IPS-18c (cell line): ENCODE measurements around the gene ST8SIA2.
"Not testable (repeated sequence)": the region's sequence is repeated elsewhere in the genome, so short reads cannot be mapped to it uniquely, and the experiment has no call there.

Source experiments
- H3K4me3 ChIP-seq: 2 replicates; pipeline ENCODE4 v1.7.0; 2013; ENCODE audit warnings: low read depth, mild to moderate bottlenecking, low read length, moderate library complexity; ENCODE audit not compliant: insufficient read depth
- H3K9me3 ChIP-seq: one replicate; pipeline ENCODE4 v1.6.1; 2013; ENCODE audit warnings: mild to moderate bottlenecking, low read length, moderate library complexity; ENCODE audit not compliant: control insufficient read depth, insufficient read depth

ST8SIA2 gene

DNA sequence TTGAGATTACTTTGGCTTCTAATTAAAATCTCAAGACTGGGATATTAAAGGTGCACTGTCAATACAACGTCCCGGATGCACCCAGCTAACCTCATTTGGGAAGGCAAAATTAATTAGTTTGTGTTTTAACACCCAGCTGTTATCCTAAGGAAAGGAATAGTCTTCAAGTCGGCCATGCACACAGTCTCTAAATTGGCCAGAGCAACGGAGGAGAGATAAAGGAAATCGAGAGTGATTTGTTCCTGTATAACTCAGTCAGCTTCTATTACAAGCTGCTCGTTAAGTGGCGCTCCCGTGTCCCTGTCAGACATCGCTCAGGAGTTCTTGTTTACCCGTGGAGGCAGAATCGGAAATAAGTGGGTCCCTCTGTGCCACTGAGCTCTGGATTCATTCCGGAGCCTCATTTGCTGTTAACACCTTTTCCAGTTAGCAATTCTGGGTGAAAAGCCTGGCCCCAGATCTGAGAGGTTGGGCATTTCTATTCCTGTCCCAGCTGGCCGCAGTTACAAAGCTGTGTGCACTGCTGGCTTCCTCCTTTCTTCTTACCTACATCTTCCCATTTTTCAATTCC, 63.9 kb downstream of the ST8SIA2 start:
- H3K9me3 ChIP-seq: no peaks in the 10 kb centered on the region
- H3K4me3 ChIP-seq: no peak overlapping the region

- H3K4me3 ChIP-seq: no peak overlapping the region
- no peaks in the 10 kb centered on the region for H3K9me3 ChIP-seq
These were observed 66.3 kb downstream of the ST8SIA2 start for GRCh38 chr15:92460023-92460422.

GRCh38 chr15:92462424-92463125, 68.9 kb downstream of the ST8SIA2 start:
- H3K4me3 ChIP-seq: no peak overlapping the region
- no peaks in the 10 kb centered on the region for H3K9me3 ChIP-seq

DNA sequence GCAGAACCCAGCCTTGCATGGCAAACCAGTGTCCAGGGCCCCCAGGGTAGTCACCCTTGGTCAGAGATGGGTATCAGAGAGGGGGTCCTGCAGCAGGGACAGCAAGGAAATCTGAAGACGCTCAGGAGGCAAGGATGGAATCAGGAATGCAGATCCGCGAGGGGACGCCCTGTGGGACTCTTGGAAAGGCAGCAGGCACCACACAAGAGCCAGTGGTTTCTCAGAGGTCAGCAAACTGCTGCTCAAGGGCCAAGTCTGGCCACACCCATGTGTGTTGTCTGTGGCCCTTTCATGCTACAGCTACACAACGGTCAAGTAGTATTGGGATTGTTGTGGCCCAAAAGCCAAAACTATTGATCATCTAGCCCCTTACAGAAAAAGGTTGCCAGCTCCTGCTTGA, 69.7 kb downstream of the ST8SIA2 start:
- no peaks in the 10 kb centered on the region for H3K9me3 ChIP-seq
- H3K4me3 ChIP-seq: no peak overlapping the region

- no peaks in the 10 kb centered on the region for H3K9me3 ChIP-seq
- no peak overlapping the region for H3K4me3 ChIP-seq
These were observed 70.1 kb downstream of the ST8SIA2 start for GRCh38 chr15:92463826-92464225.

- no peak overlapping the region for H3K4me3 ChIP-seq
- no peaks in the 10 kb centered on the region for H3K9me3 ChIP-seq
These were observed 73.2 kb downstream of the ST8SIA2 start for GRCh38 chr15:92466834-92467233.

DNA sequence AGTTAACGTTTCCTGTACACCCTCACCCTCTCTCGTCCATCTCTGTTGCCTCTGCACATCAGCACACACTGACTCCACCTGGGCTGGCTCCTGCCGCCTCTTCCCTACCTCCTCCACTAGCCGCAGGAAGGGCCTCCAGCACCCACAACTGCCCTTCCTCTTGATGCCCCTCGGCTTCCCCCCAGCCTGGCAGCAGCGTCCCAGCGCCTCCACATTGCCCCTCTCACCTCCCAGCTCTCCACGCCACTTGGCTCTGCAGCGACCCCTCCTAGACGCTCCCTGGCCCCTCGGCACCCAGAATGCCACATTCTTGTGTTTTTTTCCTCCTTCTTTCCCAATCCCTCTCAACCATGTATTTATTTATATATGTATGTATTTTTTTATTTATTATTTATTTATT, 73.6 kb downstream of the ST8SIA2 start:
- Histone ChIP-seq H3K4me3 (no peak overlapping the region), H3K9me3 (no peaks in the 10 kb centered on the region)

GRCh38 chr15:92468991-92469390, 75.3 kb downstream of the ST8SIA2 start:
- no peak overlapping the region for H3K4me3 ChIP-seq

GRCh38 chr15:92471288-92471687, 77.6 kb downstream of the ST8SIA2 start:
- H3K4me3 ChIP-seq: no peak overlapping the region
- H3K9me3 ChIP-seq: no peaks in the 10 kb centered on the region

More at GRCh38 chr15:92468991-92469390, 75.3 kb downstream of the ST8SIA2 start:
- no peaks in the 10 kb centered on the region for H3K9me3 ChIP-seq

GRCh38 chr15:92473756-92474155, 80.1 kb downstream of the ST8SIA2 start:
- Histone ChIP-seq H3K4me3 (no peak overlapping the region), H3K9me3 (no peaks in the 10 kb centered on the region)

DNA sequence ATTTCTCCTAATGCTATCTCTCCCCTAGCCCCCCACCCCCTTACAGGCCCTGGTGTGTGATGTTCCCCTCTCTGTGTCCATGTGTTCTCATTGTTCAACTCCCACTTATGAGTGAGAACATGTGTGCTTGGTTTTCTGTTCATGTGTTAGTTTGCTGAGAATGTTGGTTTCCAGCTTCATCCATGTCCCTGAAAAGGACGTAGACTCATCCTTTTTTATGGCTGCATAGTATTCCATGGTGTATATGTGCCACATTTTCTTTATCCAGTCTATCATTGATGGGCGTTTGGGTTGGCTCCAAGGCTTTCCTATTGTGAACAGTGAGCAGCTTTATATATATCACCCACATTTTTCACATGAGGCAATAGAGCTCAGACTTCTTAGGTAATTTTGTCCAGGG, 86.0 kb downstream of the ST8SIA2 start:
- H3K9me3 ChIP-seq: not testable (repeated sequence)

DNA sequence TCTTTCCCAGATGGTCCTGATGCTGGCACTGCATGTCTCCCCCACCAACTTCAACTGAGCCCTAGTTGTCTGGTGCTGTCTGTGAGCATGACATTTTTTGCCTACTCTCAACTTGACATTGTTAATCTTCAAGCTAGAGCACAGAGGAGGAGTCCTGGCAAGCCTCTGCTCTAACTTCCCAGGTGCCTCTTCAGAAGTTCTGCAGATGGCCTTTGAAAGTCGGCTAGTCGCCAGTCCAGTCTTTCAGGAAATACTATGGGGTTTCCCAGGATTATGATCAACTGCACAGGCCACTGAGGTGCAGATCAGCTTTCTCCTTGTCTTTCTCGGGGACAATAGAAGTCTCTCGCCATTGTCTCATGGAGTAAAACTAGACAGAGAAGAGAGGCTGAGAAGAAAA, 86.7 kb downstream of the ST8SIA2 start:
- no peaks in the 10 kb centered on the region for H3K9me3 ChIP-seq
- H3K4me3 ChIP-seq: no peak overlapping the region

More for the DNA sequence above, 86.0 kb downstream of the ST8SIA2 start:
- H3K4me3 ChIP-seq: not testable (repeated sequence)

- Histone ChIP-seq H3K9me3 (peaks cover 1% of the 10 kb centered on the region), H3K4me3 (no peak overlapping the region)
These were observed 91.8 kb downstream of the ST8SIA2 start for GRCh38 chr15:92485441-92485840.

DNA sequence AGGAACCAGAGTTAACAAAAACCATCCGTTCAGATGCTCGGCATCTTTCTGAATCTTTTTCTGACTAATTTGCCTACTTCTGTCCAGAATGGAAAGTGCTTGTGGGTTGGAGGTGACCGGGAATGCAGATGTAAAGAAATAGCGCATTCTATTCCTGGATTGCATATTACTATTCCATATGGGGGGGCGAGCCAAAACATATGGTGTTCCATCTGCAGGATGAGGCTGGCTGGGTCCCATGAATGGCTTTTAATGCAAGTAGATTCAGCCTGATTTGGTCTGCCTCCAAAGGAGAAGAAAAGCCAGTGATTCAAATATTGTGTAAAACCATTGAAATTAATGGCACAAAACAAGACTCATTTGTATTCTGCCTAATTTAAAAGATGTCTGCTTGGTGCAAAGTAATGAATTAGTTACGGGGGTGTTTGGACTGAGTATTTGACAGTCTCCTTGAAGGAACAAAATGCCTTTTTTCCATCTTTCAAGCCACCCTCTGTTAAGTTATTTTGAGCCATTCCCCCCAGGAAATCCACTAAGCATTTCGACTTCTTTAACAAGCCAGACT, 99.0 kb downstream of the ST8SIA2 start:
- H3K9me3 ChIP-seq: peaks cover 4% of the 10 kb centered on the region
- no peak overlapping the region for H3K4me3 ChIP-seq

GRCh38 chr15:92494806-92495336, 101.2 kb downstream of the ST8SIA2 start:
- Histone ChIP-seq H3K9me3 (peaks cover 4% of the 10 kb centered on the region), H3K4me3 (no peak overlapping the region)

DNA sequence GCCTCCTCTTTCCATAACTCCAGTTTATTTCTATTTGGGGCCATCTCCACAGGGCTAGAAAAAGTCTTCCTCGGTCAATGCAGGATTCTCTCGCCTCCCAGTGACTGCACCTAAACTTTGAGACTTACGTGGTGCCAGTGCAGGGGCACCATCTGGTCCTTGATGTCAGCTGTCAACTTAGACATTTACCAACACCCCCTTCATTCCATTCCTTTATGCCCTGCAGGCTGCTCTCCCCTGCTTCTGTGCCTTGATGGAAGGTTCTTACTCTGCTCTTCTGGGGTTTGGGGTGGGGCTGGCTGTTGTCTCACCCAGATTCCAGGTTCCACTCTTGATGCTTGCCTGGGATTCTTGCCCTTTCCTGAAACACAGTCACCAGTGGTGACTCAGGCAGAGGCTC, 101.8 kb downstream of the ST8SIA2 start:
- H3K4me3 ChIP-seq: no peak overlapping the region
- peaks cover 2% of the 10 kb centered on the region for H3K9me3 ChIP-seq

DNA sequence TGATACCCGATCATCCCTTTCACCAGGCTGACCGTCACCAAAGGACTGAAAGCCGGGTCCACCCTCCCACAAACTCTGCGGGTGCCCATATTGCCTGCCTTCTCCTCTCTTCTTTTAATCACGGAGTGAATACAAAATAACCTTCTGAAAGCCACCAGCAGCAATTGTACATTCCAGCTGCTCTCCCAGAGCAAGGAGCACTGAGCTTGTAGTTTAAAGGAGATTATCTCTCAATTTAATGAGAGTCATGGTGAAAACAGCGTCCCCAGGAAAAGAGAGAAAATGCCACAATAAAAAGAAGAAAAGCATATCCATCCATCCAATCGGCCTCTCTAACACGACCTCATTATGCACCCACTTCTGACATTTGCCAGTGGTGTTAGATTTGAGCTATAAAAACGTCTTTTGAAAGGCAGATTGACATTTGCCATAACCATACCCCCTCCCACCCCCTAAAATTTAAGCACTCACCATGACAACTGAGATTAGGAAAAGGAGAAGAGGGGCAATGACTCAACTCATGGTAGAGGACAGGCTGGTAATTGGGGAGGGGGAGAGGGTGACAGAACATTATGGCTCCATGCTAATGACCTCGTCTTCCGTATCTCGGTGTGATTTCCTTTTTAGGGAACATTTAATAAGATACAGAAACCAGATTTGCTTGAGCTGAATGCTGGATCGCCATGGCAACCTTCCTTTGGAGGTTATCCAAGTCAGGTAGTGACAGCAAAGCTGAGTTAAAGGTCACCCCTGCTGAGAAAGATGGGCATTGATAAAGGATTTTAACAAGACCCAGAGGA, 106.2 kb downstream of the ST8SIA2 start:
- Histone ChIP-seq H3K9me3 (no peaks in the 10 kb centered on the region), H3K4me3 (no peak overlapping the region)

DNA sequence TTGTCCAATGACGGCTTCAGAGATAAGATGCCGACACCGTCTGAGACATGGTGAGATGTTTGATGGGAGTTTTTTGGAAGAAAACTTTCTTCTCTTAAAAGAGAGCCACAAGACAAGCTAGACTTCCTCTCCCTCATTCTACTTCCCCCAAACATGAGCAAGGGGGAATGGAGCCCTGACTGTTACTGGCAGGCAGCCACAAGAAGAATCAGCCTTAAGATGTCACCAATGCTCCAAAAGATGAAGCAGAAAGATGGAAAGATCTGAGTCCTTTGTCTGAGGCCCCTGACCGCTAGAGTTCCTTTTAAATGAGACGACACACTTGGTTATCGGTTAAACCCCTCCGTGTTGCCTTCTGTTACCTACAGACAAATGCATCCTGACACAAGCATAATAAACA, 108.7 kb downstream of the ST8SIA2 start:
- Histone ChIP-seq H3K9me3 (no peaks in the 10 kb centered on the region), H3K4me3 (no peak overlapping the region)
